Activated effector memory CD4-positive, alpha-beta T cell treated with anti-CD3 and anti-CD28 coated beads, Interleukin-2, amount 50 U/mL, for 16 hours (primary cell): ENCODE results near the gene ZFP36L1.

ENCODE experiments used
- DNase-seq: peaks from one replicate; pipeline ENCODE4 v3.0.0-alpha.2; 2020

ZFP36L1 gene

DNA sequence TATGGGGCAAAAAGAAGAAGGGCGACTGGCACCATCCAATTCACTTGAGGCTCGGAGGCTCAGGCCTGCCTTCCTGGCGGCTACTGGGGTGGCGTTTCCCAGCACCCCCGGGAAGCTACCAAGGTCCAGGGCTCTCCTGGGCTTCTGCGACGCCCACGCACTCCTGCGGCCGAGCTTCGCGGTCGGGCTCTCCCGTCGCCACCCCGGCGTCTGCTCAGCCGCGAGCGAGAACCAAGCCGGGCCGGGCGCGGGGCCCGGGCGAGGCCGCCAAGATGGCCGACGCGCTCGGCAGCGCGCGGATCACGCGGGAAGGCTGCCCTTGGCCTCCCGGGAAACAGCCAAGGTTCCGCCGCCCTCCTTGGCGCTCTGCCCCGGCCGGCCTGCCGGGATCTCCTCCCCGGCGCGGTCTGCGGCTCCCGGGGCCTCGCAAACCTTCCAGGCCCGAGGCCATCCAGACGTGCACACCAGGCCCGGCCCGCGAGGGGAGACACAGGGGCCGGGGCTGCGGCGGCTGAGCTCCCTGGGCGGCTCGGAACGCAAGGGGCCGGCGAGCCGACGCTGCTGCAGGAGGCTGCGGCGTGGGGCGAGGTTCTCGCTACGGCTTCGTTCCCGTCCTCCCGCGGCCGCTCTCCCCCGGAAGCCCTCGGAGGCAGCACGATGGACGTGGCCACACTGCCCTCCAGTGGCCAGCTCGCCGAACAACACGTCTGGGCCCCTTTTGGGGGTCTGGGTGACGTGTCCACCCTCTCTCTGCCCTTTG is 23.5 kb upstream of the ZFP36L1 start:
- DNase-seq = peak; percentile 96

- no peak for DNase-seq
These were observed 22.7 kb upstream of the ZFP36L1 start for GRCh38 chr14:68815298-68816182.

GRCh38 chr14:68814539-68815297 is 21.9 kb upstream of the ZFP36L1 start:
- DNase-seq = peak; percentile 82

- DNase-seq = no peak
These were observed 21.3 kb upstream of the ZFP36L1 start for GRCh38 chr14:68814238-68814538.

DNA sequence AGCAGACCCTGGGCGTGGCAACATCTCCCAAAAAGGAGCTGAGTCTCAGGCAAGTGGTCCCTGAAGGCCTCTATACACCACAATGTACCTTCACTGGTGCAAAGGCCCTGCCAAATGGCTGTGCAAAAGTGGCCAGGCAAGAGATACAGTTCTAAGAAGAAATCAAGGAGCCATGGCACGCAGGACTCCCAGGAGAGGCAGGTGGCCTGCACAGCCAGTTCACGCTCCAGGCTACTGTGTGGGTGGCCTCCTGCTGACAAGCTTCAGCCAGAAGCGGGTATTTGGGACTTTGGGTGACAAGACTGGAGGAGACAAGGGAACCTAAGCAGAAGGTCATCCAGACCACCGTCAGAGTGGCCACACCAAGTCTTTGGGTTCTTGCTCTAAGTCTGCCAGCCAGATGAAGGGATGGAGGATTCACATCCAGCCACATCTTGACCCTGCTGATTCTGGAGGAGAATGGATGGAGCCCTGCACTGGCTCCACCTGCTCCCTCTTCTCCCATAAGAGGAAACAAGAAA is 20.5 kb upstream of the ZFP36L1 start:
- peak; percentile 62 for DNase-seq

DNA sequence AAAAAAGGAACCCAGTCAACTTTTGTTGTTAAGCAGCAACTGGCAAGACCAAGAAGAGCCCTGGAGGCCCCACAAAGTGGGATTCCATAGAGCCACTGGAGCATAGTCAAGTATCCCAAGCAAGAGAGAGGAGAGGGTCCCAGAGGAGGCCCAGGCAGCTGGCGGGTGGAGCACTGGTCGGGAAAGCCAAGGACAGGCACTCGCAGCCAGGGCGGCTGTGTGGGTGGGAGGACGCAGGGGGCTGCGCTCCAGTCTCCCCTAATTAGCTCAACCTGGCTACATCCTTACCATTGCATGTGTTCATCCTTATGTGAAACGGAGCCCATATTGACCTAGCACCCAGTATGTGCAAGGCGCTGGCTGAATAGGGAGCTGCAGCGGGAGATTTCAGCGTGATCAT is 18.3 kb upstream of the ZFP36L1 start:
- no peak for DNase-seq

- DNase-seq = no peak
These were observed 17.6 kb upstream of the ZFP36L1 start for GRCh38 chr14:68810173-68811153.

DNA sequence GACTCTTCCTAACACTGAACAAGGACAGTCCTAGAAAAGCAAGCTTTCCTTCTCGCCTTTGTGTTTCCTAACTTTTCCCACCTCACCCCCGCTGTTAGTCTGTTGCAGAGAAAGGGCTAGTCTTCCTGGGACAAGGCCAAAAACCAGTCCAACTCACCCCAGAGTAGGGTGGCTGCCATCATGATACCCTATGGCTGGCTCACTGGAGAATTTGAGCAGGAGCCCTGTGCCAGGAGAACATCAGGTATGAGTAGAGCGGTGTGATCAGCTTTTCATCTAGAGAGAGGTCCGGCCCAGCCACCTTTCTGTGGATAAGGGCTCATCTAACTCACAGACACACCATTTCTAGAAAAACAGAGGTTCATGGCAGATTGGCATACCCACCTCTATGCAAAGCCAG is 16.7 kb upstream of the ZFP36L1 start:
- no peak for DNase-seq

DNA sequence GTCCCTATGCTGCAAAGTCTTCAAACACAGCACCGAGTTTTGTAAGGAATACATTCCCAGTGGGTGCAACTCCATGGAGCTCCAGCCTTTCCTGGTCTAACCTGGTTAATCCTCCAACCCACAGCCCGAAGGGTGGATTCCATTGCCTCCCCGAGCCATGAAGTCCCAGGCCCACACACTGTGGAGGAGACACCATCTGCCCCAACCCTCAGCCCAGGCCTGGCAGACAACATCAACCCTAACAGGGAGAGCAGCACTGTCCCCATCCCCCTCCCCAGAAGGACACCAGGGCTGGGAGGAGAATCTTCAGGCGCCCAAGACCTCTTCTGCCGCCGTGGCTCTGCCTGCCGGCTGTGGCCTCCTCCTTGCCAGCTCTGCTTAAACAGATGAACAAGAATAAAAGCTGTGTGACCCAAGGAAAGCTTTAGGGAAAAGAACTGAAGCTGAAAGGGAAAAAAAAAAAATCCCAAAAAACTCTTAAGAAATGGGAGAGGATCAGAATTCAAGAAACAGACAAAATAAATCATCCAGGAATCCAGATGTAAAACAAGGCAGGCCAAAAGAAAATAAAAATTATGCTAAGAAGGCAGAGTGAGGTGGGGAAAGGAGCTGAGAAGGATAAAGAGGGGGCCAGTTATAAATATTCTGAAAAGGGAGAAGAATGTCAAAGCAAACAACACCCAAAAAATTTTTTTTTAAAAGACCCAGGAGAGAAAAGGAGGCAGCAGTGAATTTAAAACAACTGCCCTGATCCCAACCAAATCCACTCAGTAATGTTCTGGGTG is 16.0 kb upstream of the ZFP36L1 start:
- DNase-seq = no peak

- DNase-seq = no peak
These were observed 15.1 kb upstream of the ZFP36L1 start for GRCh38 chr14:68807987-68808386.

- DNase-seq = peak; percentile 59
These were observed 14.3 kb upstream of the ZFP36L1 start for GRCh38 chr14:68807148-68807600.

- DNase-seq = no peak
These were observed 13.8 kb upstream of the ZFP36L1 start for GRCh38 chr14:68806526-68807147.

DNA sequence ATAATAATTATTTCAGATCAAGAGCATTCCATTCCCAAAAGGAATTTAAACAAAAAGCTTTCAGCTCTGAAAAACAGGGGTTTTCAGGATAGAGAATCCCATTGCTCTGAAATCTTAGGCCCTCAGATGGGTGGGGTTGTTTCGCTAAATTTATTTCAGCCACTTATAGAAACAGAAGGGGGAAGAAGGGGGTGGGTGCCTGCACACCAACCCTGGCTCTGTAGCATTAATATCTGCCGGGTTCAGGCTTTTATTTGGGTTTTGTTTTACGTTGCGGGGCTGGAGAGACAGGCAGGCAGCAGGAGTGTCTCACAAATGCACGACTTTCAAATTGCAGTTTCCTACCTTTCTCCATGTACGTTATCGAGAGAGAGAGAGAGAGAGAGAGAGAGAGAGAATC is 12.5 kb upstream of the ZFP36L1 start:
- no peak for DNase-seq

DNA sequence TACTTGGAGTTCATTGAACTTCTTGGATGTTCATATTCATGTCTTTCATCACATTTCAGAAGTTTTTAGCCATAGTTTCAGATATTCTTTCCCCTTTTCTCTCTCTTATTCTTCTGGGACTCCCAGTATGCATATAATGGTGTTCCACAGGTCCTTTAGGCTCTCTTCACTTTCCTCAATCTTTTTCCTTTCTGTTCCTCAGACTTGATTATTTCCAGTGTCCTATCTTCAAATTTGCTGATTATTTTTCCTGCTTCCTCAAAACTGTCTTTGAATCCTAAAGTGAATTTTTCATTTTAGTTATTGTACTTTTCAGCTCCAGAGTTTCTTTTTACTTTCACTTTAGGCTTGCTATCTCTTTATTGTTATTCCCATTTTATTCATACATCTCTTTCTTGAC is 8.8 kb upstream of the ZFP36L1 start:
- DNase-seq = no peak

- no peak for DNase-seq
These were observed 8.1 kb upstream of the ZFP36L1 start for GRCh38 chr14:68800953-68801352.

DNA sequence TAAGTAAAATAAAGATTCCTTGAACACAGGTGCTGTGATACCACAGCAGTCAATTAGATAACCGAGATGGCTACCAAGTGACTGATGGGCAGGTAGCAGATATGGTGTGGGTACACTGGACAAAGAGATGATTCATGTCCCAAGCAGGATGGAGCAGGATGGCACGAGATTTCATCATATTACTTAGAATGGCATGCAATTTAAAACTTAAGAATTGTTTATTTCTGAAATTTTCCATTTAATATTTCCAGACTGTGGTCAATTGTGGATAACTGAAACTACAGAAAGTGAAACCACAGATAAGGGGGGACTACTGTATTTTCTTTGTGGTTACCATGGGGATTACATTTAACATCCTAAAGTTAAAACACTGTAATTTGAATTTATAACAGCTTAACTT is 7.5 kb upstream of the ZFP36L1 start:
- no peak for DNase-seq

DNA sequence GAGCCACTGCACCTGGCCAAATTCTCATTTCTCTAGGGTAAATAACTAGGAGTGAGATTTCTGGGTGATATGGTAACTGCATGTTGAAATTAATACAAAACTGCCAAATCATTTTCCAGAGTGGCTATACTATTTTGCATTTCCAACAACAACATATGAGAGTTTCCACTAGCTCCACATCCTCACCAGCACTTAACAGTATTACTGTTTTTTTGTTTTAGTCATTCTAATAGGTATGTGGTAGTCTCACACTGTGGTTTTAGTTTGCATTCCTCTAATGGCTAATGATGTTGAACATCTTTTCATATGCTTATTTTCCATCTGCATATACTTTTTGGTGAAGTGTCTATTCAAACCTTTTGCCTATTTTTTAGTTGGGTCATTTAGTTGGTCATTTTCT is 5.8 kb upstream of the ZFP36L1 start:
- DNase-seq = no peak

GRCh38 chr14:68797121-68797670 is 4.3 kb upstream of the ZFP36L1 start:
- peak; percentile 58 for DNase-seq

DNA sequence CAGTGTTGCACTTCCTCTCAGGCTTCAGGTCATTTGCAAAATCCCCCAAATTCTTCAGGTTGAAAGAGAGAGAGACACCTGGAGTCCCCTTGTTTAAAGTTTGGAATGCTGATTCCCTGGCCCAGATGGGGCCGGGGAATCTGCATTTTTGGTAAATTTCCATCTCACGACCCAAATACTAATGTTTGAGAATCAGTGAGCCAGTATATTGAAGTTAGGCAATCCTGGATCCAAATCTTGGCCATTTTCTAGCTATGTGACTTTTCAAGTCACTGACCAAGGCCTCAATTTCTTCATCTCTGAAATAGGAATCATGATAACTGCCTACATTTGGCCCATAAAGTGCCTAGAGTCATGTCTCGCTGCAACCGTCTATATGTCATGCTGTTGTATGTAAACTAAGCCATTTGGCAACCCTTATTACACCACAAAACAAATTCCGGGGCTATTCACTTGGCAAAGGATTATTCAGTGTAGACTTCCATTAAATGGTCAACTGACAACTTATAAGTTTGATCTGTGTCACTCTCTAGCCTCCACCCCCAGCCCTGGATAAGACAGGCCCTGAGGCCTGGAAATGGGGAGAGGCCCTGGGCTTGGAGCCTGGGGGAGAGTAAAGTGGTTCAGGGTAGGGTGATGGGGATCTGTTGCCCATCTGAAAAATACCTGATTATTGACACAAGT is 3.7 kb upstream of the ZFP36L1 start:
- peak; percentile 63 for DNase-seq
